GM12878 (cell line): ENCODE measurements around the gene MAML3. TPM values are rescaled to one million over a fixed set of nuclear protein-coding genes. Genes with fewer than 3 reads are reported as not detected.

Experiments used
- ATAC-seq: fragments of 200-7000 bp; cut with Tn5 transposase; 3 replicates; pipeline ENCODE4 v1.9.1; 2020; ENCODE audit warnings: mild to moderate bottlenecking, moderate library complexity
- BruUV-seq: library from RNA; stranded (reverse); fragments of 400-500 nt; replicated peaks from 2 replicates; lab custom pipeline; 2021; lab: Mats Ljungman, UMichigan
- CTCF ChIA-PET: fragments of 300-600 bp; sonication (Branson Sonifier 250); formaldehyde crosslinking; extraction: SDS; loops from one replicate; lab custom pipeline; 2021; ENCODE audit warnings: inconsistent platforms; lab: Yijun Ruan, JAX
- POLR2A ChIA-PET: fragments of 350-600 bp; formaldehyde crosslinking; extraction: SDS; loops from one replicate; lab custom pipeline; 2021; ENCODE audit warnings: inconsistent platforms; lab: Charles Lee
- RAD21 ChIA-PET: fragments of 300-600 bp; sonication (Branson Sonifier 250); formaldehyde crosslinking; loops from one replicate; lab custom pipeline; 2023; ENCODE audit warnings: antibody characterized with exemption; ENCODE audit not compliant: unreplicated experiment; lab: Charles Lee
- SMC1A ChIA-PET: fragments of 300-600 bp; sonication (Branson Sonifier 250); formaldehyde crosslinking; loops from one replicate; lab custom pipeline; 2023; ENCODE audit not compliant: unreplicated experiment, uncharacterized antibody; lab: Charles Lee
- DNase-seq: peaks from one replicate; pipeline ENCODE4 v3.0.0-alpha.2; 2011; ENCODE audit warnings: low read depth, low spot score
- FAIRE-seq: peaks from 3 replicates; lab custom pipeline; 2011; peaks lifted over from hg19 to GRCh38; lab: Jason Lieb, UNC
- H2AFZ ChIP-seq: 2 replicates; pipeline ENCODE4 v1.6.0; 2011; ENCODE audit warnings: low read depth, low read length, control low read depth; ENCODE audit not compliant: control insufficient read depth
- H3K27ac ChIP-seq: 2 replicates; pipeline ENCODE4 v1.5.1; 2011; ENCODE audit warnings: control low read depth; ENCODE audit not compliant: control insufficient read depth, insufficient read depth
- H3K27me3 ChIP-seq, 2 experiments: replicated peaks in 1 of 2; 2 replicates each; pipeline versions ENCODE4 v1.6.0 to v1.6.1; 2011; ENCODE audit warnings: low read length in 1 of 2; ENCODE audit not compliant: control insufficient read depth in 2 of 2, insufficient read depth in 2 of 2
- H3K36me3 ChIP-seq, 2 experiments: 2 replicates each; pipeline ENCODE4 v1.5.1; 2011; ENCODE audit warnings: low read length in 1 of 2; ENCODE audit not compliant: control insufficient read depth in 2 of 2, insufficient read depth in 2 of 2
- H3K4me1 ChIP-seq: 2 replicates; pipeline ENCODE4 v1.6.1; 2011; ENCODE audit warnings: mild to moderate bottlenecking, low read length, moderate library complexity, mixed read lengths; ENCODE audit not compliant: control insufficient read depth, insufficient read depth
- H3K4me2 ChIP-seq: 2 replicates; pipeline ENCODE4 v1.6.0; 2011; ENCODE audit warnings: control low read depth; ENCODE audit not compliant: control insufficient read depth, insufficient read depth
- H3K4me3 ChIP-seq: fragments of 200-600 bp; sonication (generic); 2 replicates; pipeline ENCODE4 v1.5.1; 2016
- H3K79me2 ChIP-seq: 2 replicates; pipeline ENCODE4 v1.6.0; 2011; ENCODE audit warnings: low read length; ENCODE audit not compliant: control insufficient read depth, insufficient read depth
- H3K9ac ChIP-seq: 2 replicates; pipeline ENCODE4 v1.8.0; 2011; ENCODE audit warnings: low read length, control low read depth, mixed read lengths; ENCODE audit not compliant: control insufficient read depth, insufficient read depth
- H3K9me3 ChIP-seq: replicated peaks from 3 replicates; pipeline ENCODE4 v1.5.1; 2011; ENCODE audit warnings: mild to moderate bottlenecking, low read length; ENCODE audit not compliant: control insufficient read depth, insufficient read depth
- H4K20me1 ChIP-seq: 2 replicates; pipeline ENCODE4 v1.6.0; 2011; ENCODE audit not compliant: control insufficient read depth, insufficient read depth
- ASH2L ChIP-seq: fragments of 300-600, 200-600 bp; sonication (generic); IDR thresholded peaks from 2 replicates; pipeline ENCODE4 v1.6.1; 2017; ENCODE audit warnings: low read depth, mild to moderate bottlenecking, borderline replicate concordance
- BHLHE40 ChIP-seq, 2 experiments: fragments of 450-650 bp in 1 of 2; IDR thresholded peaks; 2 replicates each; pipeline ENCODE4 v1.6.1; 2011 to 2017; ENCODE audit warnings: low read depth in 2 of 2, borderline replicate concordance in 1 of 2, improper control_type of control experiment in 1 of 2, low read length in 1 of 2, mild to moderate bottlenecking in 1 of 2
- CHD4 ChIP-seq: fragments of 200-600 bp; sonication (generic); IDR thresholded peaks from 2 replicates; pipeline ENCODE4 v1.6.1; 2016; ENCODE audit warnings: mild to moderate bottlenecking
- CREM ChIP-seq: IDR thresholded peaks from 2 replicates; pipeline ENCODE4 v1.6.1; 2014; ENCODE audit warnings: antibody characterized with exemption, low read depth
- DPF2 ChIP-seq: fragments of 450-650 bp; IDR thresholded peaks from 2 replicates; pipeline ENCODE4 v1.6.1; 2017; ENCODE audit warnings: mild to moderate bottlenecking
- IKZF1 ChIP-seq: fragments of 450-650 bp; conservative IDR thresholded peaks from 2 replicates; pipeline ENCODE4 v1.6.1; 2017; ENCODE audit warnings: antibody characterized with exemption, mild to moderate bottlenecking
- NFYA ChIP-seq: IDR thresholded peaks from 2 replicates; pipeline ENCODE4 v1.6.1; 2011; ENCODE audit warnings: low read depth, mild to moderate bottlenecking, low read length, improper control_type of control experiment, borderline replicate concordance
- PAX5 ChIP-seq: IDR thresholded peaks from 2 replicates; pipeline ENCODE4 v1.6.1; 2011; ENCODE audit warnings: low read depth, low read length, borderline replicate concordance
- RUNX3 ChIP-seq: IDR thresholded peaks from 2 replicates; pipeline ENCODE4 v1.6.1; 2012; ENCODE audit warnings: low read length, inconsistent platforms
- SPI1 ChIP-seq: IDR thresholded peaks from 2 replicates; pipeline ENCODE4 v1.6.1; 2011; ENCODE audit warnings: low read depth, mild to moderate bottlenecking, low read length, moderate library complexity, borderline replicate concordance; ENCODE audit not compliant: insufficient read depth
- ZSCAN29 ChIP-seq: fragments of 450-650 bp; IDR thresholded peaks from 2 replicates; pipeline ENCODE4 v1.6.1; 2017; ENCODE audit warnings: mild to moderate bottlenecking, moderate library complexity
- WGBS: methylation state at CpG from one replicate; pipeline ENCODE4 v1.1.6; 2016; ENCODE audit warnings: low lambda C conversion rate; ENCODE audit not compliant: insufficient replicate concordance, insufficient coverage; ENCODE audit errors: missing lambda C conversion rate; 5-methylcytosine and 5-hydroxymethylcytosine counted together
- in situ Hi-C: fragments of 300-500 bp; cut with MboI; formaldehyde crosslinking; loops from 9 replicates; pipeline ENCODE4 v1.14.3; 2018; ENCODE audit warnings: mixed read lengths
- intact Hi-C: fragments of 100-400 bp; cut with micrococcal nuclease; formaldehyde crosslinking; loops from one replicate; pipeline ENCODE4 v1.14.2; 2022; ENCODE audit not compliant: unreplicated experiment
- polyA plus RNA-seq, 11 experiments: library from polyadenylated mRNA; depleted of rRNA in 4 of 11; unstranded in 6 of 11; stranded (reverse) in 5 of 11; fragments of >200 nt; fragmentation: Nextera tagmentation in 4 of 11; fragmentation: Illumina TruSeq in 1 of 11; extraction: Ambion mirVana in 4 of 11; extraction: Trizol in 1 of 11; gene quantifications; 1 replicate in 1 of 11; 2 replicates in 10 of 11; pipeline versions ENCODE4 v1.2.1 to v1.2.3, GENCODE V29; 2011 to 2016; ENCODE audit warnings: inconsistent platforms in 2 of 11, missing spikeins in 2 of 11, low read depth in 1 of 11
- total RNA-seq, 4 experiments: library from RNA; depleted of rRNA in 3 of 4; stranded (reverse); fragments of >200 nt in 3 of 4; fragmentation: Illumina TruSeq in 1 of 4; extraction: Trizol in 1 of 4; gene quantifications; 2 replicates each; pipeline versions ENCODE4 v1.2.1 to v1.2.3, GENCODE V29; 2013 to 2021

MAML3 gene
- total and polyA plus RNA-seq, 10 of the 15 experiments (the other 5 are each of a cell fraction or from before 2014, with no cell fraction given): under 0.01 to 0.53 (median 0.06) TPM; not detected in 2

DNA sequence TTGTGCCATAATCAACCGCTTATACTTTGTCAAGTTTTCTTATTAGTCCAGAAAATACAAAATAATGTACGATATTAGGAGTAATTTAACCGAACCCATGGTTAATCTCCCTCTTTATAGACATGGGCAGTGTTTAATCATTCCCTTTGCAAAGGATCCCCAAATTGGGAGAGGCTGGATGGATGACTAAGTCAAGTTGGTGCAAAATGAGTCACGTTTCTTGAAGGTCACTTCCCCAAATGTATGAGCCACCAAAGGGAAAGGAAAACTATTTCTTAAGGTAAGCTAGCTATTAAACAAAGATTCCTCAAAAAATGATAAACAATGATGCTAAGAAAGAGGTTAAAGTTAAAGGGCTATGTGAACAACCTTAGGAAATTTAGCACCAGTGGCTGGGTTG is 17.5 kb downstream of the MAML3 start:
- intact Hi-C loops (no loop called here), in situ Hi-C loops (no loop called here)
- ChIA-PET RAD21 (no interaction called here), SMC1A (no interaction called here), CTCF (no interaction called here), POLR2A (no interaction called here)
- no peak overlapping the region for H3K4me2 ChIP-seq
- DNase-seq (no peak), ATAC-seq (no peak), FAIRE-seq (no peak)
- H3K79me2 ChIP-seq: no peaks in the 10 kb centered on the region
- 24% methylated on average over 4 of the region's 4 CpGs for WGBS
- no peaks in the 10 kb centered on the region for H3K36me3 ChIP-seq
- no TSS peak for BruUV-seq
- H3K9ac ChIP-seq: no peak overlapping the region
- no peaks in the 10 kb centered on the region for H3K9me3 ChIP-seq
- no peak overlapping the region for H2AFZ ChIP-seq
- no peak overlapping the region for H3K4me3 ChIP-seq
- TF ChIP-seq CHD4 (no peak), IKZF1 (no peak), ZSCAN29 (no peak), ASH2L (no peak), DPF2 (no peak), CREM (no peak), SPI1 (no peak), PAX5 (no peak), RUNX3 (no peak), NFYA (no peak), BHLHE40 (IDR thresholded peaks at IDR 0.05; ENCODE audit: borderline replicate concordance in 1 of 2, low read depth in 2 of 2, low read length in 1 of 2) (no peak)
- H3K27ac ChIP-seq: no peak overlapping the region
- no peaks in the 10 kb centered on the region for H3K4me1 ChIP-seq
- H4K20me1 ChIP-seq: no peaks in the 10 kb centered on the region; the same call in 1 of the 2 replicates
- H3K27me3 ChIP-seq: peaks cover 0 to 9% of the 10 kb centered on the region in 2 experiments; a peak in 1 of 4 replicates
